ENCODE data around the gene OMA1.

The OMA1 gene

DNA sequence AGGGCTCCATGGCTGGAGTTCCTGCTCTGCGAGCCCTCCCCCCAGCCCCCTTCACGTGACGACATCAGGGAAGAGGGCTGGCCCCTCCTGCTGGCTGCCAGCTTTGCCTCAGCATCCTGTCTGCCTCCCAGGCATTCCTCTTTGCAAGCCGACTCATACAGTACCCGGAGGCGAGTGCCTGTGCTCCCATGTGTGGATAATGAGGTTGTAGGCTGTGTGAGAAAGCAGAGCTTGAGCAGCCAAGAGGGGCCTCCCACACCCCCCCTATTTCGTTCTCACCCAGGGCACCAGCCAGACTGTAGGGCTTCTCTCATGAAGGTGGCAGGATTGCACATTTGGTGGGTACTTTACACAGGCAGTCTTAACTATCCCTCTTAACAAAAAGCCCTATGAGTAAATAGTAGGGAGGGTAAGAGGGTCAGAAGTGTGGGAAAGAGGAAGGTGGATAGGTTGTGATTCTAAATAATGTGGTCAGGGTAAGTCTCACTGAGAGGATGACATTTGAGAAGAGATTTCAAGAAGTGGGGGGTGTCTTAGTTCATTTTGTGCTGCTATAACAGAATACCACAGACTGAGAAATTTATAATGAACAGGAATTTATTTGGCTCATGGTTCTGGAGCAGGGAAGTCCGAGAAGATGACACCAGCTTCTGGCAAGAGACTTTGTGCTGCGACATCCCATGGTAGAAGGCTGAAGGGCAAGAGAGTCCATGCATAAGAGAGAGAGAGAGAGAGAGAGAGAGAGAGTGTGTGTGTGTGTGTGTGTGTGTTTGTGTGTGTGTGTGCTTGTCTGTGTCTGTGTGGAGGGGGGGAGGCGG, 113.5 kb downstream of the OMA1 start:
- H3K36me3 ChIP-seq (ENCODE audit: control insufficient read depth, low read length): no peaks in the 10 kb centered on the region
- H4K20me1 ChIP-seq (ENCODE audit: control insufficient read depth, insufficient read depth, low read depth, low read length): no peaks in the 10 kb centered on the region
- no peak overlapping the region for H3K27ac ChIP-seq (ENCODE audit: low read depth, low read length)
- no peaks in the 10 kb centered on the region for H3K9me2 ChIP-seq (replicated peaks; ENCODE audit: control insufficient read depth, low read length)
- H3K9me3 ChIP-seq (ENCODE audit: control insufficient read depth, insufficient read depth, low read length): no peaks in the 10 kb centered on the region
- H3K79me2 ChIP-seq (ENCODE audit: control insufficient read depth, low read length): no peaks in the 10 kb centered on the region
- H3K4me1 ChIP-seq (ENCODE audit: control insufficient read depth, low read length): no peaks in the 10 kb centered on the region
- H3F3A ChIP-seq (ENCODE audit: control insufficient read depth, insufficient read depth): no peaks in the 10 kb centered on the region
- TF ChIP-seq, protein P1, sequence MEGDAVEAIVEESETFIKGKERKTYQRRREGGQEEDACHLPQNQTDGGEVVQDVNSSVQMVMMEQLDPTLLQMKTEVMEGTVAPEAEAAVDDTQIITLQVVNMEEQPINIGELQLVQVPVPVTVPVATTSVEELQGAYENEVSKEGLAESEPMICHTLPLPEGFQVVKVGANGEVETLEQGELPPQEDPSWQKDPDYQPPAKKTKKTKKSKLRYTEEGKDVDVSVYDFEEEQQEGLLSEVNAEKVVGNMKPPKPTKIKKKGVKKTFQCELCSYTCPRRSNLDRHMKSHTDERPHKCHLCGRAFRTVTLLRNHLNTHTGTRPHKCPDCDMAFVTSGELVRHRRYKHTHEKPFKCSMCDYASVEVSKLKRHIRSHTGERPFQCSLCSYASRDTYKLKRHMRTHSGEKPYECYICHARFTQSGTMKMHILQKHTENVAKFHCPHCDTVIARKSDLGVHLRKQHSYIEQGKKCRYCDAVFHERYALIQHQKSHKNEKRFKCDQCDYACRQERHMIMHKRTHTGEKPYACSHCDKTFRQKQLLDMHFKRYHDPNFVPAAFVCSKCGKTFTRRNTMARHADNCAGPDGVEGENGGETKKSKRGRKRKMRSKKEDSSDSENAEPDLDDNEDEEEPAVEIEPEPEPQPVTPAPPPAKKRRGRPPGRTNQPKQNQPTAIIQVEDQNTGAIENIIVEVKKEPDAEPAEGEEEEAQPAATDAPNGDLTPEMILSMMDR (IDR thresholded peaks at IDR 0.05; ENCODE audit: low read depth, low read length, poor library complexity, severe bottlenecking): no peak
- no peaks in the 10 kb centered on the region for H3K27me3 ChIP-seq (ENCODE audit: control insufficient read depth, low read length)
- H3K4me2 ChIP-seq (ENCODE audit: low read length): no peak overlapping the region
- no peak overlapping the region for H3K4me3 ChIP-seq (ENCODE audit: low read length)

DNA sequence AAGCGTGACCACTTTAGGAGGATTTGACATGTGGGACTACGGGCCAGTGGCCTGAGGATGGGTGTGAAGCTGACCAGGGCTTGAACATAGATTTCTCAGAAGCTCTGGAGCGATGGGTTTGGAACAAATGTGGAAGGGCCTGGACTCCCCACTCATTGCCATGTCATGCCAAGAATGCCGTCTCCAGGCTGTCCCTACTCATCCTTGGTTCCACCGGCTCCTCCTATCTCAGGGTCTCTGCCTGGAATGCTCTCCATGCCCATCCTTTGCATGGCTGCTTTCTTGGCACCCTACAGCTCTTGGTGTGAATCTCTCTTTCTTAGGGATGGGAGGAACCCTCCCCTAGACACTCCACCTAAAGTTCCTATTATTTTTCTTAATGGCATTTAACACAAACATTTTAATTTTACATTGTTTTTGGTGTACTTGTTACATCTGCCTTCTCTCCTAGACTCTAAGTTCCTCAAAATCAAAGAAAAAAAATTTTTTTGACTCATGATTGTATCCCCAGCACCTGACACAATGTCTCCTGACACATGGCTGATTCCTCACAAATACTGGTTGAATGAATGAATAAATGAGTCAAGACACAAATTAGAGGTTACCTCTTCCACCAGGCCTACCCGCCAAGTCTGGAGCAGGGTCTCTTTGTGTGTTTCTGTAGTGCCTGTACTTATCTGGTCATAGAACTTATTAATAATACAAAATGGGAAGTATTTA, 114.5 kb downstream of the OMA1 start:
- Histone ChIP-seq H3K79me2 (ENCODE audit: control insufficient read depth, low read length) (no peaks in the 10 kb centered on the region), H3K36me3 (ENCODE audit: control insufficient read depth, low read length) (no peaks in the 10 kb centered on the region), H3K4me3 (ENCODE audit: low read length) (no peak overlapping the region), H3K9me2 (replicated peaks; ENCODE audit: control insufficient read depth, low read length) (no peaks in the 10 kb centered on the region), H3K4me2 (ENCODE audit: low read length) (no peak overlapping the region), H3K27ac (ENCODE audit: low read depth, low read length) (no peak overlapping the region), H3K27me3 (ENCODE audit: control insufficient read depth, low read length) (no peaks in the 10 kb centered on the region), H3F3A (ENCODE audit: control insufficient read depth, insufficient read depth) (no peaks in the 10 kb centered on the region), H4K20me1 (ENCODE audit: control insufficient read depth, insufficient read depth, low read depth, low read length) (no peaks in the 10 kb centered on the region), H3K9me3 (ENCODE audit: control insufficient read depth, insufficient read depth, low read length) (no peaks in the 10 kb centered on the region), H3K4me1 (ENCODE audit: control insufficient read depth, low read length) (no peaks in the 10 kb centered on the region)
- no peak for TF ChIP-seq EZH2phosphoT487 (IDR thresholded peaks at IDR 0.05; ENCODE audit: borderline replicate concordance, low read length)
- TF ChIP-seq, protein P1 (IDR thresholded peaks at IDR 0.05; ENCODE audit: low read depth, low read length, poor library complexity, severe bottlenecking): no peak
